ENCODE data around the gene ADGRG1. TPM values are rescaled to one million over a fixed set of nuclear protein-coding genes. Genes with fewer than 3 reads are reported as not detected.
"Not testable (repeated sequence)": the region's sequence is repeated elsewhere in the genome, so short reads cannot be mapped to it uniquely, and the experiment has no call there.

ADGRG1 gene
- total RNA-seq, 2 experiments from 2014 or later: 4.3 to 5.6 TPM

DNA sequence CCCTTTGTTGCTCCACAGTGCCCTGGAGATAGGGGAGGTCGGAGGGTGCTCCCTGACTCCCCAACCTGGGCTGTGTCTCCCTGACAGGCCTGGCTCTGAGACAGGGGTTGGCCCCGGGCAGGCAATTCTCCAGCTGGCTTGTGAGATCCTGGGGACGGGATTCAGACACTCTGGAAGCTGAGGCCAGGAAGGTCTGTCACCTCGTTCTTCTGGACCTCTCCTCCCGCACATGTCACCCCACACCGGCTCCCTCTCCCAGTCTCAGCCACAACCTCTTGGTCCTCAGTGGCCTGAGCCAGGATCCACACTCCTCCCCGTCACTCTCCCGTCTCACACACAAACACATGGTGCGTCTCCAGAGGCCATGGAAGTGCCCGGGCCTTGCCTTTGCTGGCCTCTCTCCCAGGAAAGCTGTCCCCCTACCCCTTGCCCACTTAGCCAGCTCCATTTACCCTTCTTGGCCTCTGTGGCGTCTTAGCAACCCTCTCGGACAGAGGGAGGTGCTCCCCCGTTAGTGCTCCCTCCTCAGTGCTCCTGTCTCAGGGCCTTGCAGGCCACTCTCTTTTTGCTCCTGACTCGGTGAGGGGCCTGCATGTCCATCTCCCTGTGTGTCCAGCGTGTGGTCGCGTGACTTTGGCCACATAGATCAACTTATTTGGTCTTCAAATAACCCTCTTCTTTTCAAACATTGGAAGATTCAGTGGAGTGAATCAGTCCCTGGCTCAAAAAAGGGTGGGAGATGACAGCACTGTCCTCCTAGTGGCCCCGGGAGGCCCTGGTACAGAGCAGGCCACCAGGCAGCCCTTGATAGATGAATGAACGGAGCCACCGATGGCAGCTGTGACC is 40.4 kb downstream of the ADGRG1 start:
- DNase-seq (no peak), ATAC-seq (ENCODE audit: low read depth) (no peak)
- Mint-ChIP-seq H3K4me1 (peaks cover 5% of the 10 kb centered on the region), H3K4me3 (no peak overlapping the region), H3K36me3 (no peaks in the 10 kb centered on the region), H3K9me3 (no peaks in the 10 kb centered on the region), H3K27me3 (peaks cover 14% of the 10 kb centered on the region), H3K27ac (no peak overlapping the region)
- POLR2A ChIA-PET: no interaction called here

DNA sequence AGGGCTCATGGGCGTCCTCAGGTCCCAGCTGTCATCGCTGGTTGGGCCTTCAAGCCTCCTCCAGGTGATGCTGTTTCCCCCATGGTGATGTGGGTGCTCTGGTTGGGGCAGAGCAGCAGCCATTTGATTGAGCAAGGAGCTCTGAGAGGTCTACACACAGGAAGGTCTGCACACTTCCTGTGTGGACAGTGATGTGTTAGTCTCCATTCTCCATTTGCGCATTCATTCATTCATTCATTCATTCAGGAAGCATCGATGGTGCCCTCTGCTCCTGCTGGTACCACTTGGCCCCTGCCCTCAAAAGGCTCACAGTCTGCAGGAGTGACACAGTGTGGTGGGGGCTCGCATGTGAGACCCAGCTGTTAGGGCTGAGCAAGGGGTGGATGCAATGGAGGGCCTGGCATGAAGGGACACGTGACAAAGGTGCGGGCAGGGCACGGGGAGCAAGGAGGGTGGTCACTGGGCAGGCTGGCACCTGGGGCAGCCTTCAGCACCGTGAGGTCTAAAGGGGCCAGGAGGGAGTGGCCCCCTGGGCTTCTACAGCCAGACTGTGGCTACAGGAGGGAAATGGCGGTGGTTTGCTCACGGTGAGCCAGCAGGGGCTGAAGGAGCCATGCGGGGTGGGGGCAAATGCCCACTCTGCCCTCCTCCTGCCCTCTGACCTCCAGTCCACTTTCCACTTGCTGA is 41.2 kb downstream of the ADGRG1 start:
- no peaks in the 10 kb centered on the region for H3K36me3 Mint-ChIP-seq
- peaks cover 17% of the 10 kb centered on the region for H3K27me3 Mint-ChIP-seq
- ATAC-seq (ENCODE audit: low read depth): peak; percentile 77
- H3K4me1 Mint-ChIP-seq: peaks cover 5% of the 10 kb centered on the region
- H3K4me3 Mint-ChIP-seq: no peak overlapping the region
- H3K27ac Mint-ChIP-seq: no peak overlapping the region
- no peak for DNase-seq
- H3K9me3 Mint-ChIP-seq: no peaks in the 10 kb centered on the region
- POLR2A ChIA-PET: interaction anchor here (0.5 kb wide), 1 partner anchor 25 kb away, joined by 3 read pairs; the partner anchor contains the start of gene DRC7

DNA sequence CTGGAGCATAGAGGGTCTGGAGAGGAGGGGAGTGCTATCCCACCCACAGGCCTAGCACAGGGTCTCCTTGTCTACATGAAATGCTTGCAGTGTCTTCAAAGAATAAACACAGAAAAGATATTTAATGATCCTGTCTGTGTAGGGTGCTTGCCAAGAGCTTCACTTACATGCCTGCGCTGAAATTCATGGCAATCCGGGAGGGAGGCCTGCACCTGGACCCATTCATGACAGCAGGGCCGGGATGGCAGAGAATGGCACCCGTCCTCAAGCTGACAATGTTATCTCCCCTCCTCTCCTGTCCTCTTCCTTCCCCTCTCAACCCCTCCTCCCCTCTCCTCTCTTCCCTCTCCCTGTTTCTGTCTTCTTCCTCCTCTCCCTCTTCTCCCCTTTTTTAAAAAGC is 41.8 kb downstream of the ADGRG1 start:
- H3K36me3 Mint-ChIP-seq: no peaks in the 10 kb centered on the region
- ATAC-seq (ENCODE audit: low read depth) (no peak), DNase-seq (no peak)
- peaks cover 17% of the 10 kb centered on the region for H3K27me3 Mint-ChIP-seq
- no peak overlapping the region for H3K27ac Mint-ChIP-seq
- no peak overlapping the region for H3K4me3 Mint-ChIP-seq
- POLR2A ChIA-PET: no interaction called here
- no peaks in the 10 kb centered on the region for H3K9me3 Mint-ChIP-seq
- peaks cover 5% of the 10 kb centered on the region for H3K4me1 Mint-ChIP-seq

DNA sequence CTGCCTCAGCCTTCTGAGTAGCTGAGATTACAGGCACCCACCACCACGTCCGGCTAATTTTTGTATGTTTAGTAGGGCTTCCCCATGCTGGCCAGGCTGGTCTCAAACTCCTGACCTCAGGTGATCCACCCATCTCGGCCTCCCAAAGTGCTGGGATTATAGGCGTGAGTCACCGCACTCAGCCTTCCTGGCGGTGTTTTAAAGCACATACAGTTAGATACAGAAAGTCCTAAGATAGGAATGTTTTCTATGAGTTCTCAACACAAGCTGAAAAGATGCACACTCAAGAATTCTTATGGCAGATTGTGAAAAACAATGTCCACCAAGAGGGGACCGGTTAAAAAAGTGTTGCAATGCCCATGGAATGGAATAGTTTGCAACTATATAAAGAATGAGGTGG is 43.0 kb downstream of the ADGRG1 start:
- H3K4me3 Mint-ChIP-seq; H3K9me3 Mint-ChIP-seq; H3K4me1 Mint-ChIP-seq; H3K27ac Mint-ChIP-seq; DNase-seq; ATAC-seq (ENCODE audit: low read depth); POLR2A ChIA-PET; H3K36me3 Mint-ChIP-seq: not testable (repeated sequence)
- peaks cover 21% of the 10 kb centered on the region for H3K27me3 Mint-ChIP-seq

DNA sequence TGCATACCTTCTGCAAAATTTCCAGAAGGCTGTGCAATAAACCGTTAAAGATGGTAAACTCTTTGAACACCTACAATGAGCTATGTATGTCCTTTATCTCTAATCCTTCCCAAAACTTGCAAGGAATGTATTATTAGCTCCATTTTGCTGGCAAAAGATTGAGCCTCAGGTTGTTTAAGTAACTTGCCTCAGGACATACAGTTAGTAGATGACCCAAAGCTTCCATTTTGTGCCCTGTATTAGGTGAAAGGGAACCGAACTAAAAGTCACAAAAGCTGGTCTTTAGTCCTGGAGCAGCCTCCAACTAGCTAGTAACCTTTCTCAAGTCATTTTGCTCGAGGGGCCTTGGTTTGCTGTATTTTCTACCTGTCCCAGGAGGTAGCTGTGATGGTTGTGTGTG is 44.0 kb downstream of the ADGRG1 start:
- ATAC-seq (ENCODE audit: low read depth): no peak
- DNase-seq: no peak
- Mint-ChIP-seq H3K4me1 (peaks cover 6% of the 10 kb centered on the region), H3K36me3 (no peaks in the 10 kb centered on the region), H3K27ac (no peak overlapping the region), H3K4me3 (no peak overlapping the region), H3K9me3 (no peaks in the 10 kb centered on the region), H3K27me3 (peaks cover 21% of the 10 kb centered on the region)
- POLR2A ChIA-PET: no interaction called here

DNA sequence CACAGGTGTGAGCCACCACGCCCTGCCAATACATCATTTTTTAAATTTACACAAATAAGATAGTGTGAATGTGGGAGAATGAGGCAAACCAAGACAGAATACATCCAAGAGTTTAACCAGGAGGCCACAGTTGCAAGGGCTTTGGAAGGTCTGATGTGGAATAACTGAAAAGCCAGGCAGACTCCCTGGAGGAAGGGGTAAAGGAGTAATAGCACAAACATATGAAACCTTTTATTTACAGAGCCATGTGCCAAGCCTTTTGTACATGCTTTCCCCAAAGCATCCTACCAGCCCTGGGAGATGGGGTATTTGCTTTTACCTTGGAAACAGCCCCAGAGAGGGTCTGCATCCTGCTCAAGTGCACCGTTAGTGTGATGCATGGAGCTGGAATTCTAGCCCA is 44.4 kb downstream of the ADGRG1 start:
- Mint-ChIP-seq H3K9me3 (no peaks in the 10 kb centered on the region), H3K27me3 (peaks cover 21% of the 10 kb centered on the region), H3K4me3 (no peak overlapping the region), H3K27ac (no peak overlapping the region), H3K4me1 (peaks cover 6% of the 10 kb centered on the region), H3K36me3 (no peaks in the 10 kb centered on the region)
- no peak for ATAC-seq (ENCODE audit: low read depth)
- POLR2A ChIA-PET: no interaction called here
- DNase-seq: no peak

DNA sequence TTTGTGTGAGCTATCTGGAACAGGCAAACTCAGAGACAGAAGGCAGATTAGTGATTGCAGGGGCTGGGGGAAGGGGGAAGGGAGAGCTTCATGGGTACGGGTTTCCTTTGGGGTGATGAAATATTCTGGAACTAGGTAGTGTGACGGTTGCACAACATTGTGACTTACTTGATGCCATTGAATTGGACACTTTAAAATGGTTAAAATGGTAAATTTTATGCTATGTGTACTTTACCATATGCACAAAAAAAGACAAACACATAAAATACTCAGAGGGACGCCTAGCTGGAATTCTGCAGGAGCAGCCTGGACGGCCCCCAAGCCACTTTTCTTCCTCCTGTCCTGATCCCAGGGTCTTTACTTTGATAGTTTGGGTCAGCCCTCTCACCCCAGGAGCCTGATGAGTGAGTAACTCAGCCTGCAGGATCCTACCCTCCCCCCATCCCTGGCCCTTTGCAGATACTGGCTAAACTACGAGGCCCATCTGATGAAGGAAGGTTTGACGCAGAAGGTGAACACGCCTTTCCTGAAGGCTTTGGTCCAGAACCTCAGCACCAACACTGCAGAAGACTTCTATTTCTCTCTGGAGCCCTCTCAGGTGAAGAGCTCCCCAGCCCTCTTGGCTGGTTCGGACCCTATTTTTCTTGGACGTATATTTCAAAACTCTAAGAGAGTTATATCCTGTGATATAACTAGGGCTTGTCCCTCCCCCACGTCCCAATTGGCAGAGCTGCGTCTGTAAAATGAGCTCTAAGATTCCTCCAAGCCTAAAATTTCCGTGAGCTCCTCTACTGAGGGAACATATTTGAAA is 47.5 kb downstream of the ADGRG1 start:
- Mint-ChIP-seq H3K27ac (no peak overlapping the region), H3K36me3 (no peaks in the 10 kb centered on the region), H3K9me3 (no peaks in the 10 kb centered on the region), H3K4me3 (no peak overlapping the region), H3K27me3 (peaks cover 21% of the 10 kb centered on the region), H3K4me1 (peaks cover 7% of the 10 kb centered on the region)
- ATAC-seq (ENCODE audit: low read depth): no peak
- DNase-seq: no peak
- POLR2A ChIA-PET: interaction anchor here (1.3 kb wide), 1 partner anchor 14 kb away, joined by 7 read pairs; no protein-coding TSS in a partner anchor

DNA sequence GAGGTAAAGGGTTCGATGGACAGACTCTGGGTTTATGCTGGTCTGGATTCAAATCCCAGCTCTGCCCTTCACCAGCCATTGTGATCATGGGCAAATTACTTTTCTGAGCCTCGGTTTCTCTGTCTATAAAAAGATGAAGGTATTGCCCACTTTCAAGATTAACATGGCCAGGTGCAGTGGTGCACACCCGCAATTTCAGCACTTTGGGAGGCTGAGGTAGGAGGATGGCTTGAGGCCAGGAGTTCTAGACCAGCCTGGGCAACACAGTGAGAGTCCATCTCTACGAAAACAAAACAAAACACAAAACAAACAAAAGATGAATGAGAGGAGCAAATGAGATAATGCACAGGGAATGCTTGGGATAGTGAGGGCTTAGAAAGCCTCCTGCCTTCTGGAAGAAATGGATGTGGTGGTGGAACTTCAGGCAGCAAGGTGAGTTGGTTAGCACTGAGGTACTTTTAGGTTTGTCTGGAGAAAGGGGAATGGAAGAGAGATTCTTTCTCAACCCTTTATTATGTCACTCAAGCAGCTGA is 48.2 kb downstream of the ADGRG1 start:
- Mint-ChIP-seq H3K4me1 (peaks cover 7% of the 10 kb centered on the region), H3K27ac (no peak overlapping the region), H3K36me3 (no peaks in the 10 kb centered on the region), H3K4me3 (no peak overlapping the region), H3K9me3 (no peaks in the 10 kb centered on the region), H3K27me3 (peaks cover 18% of the 10 kb centered on the region)
- POLR2A ChIA-PET: interaction anchor here (1.3 kb wide), 1 partner anchor 13 kb away, joined by 7 read pairs; no protein-coding TSS in a partner anchor
- ATAC-seq (ENCODE audit: low read depth) (no peak), DNase-seq (no peak)

DNA sequence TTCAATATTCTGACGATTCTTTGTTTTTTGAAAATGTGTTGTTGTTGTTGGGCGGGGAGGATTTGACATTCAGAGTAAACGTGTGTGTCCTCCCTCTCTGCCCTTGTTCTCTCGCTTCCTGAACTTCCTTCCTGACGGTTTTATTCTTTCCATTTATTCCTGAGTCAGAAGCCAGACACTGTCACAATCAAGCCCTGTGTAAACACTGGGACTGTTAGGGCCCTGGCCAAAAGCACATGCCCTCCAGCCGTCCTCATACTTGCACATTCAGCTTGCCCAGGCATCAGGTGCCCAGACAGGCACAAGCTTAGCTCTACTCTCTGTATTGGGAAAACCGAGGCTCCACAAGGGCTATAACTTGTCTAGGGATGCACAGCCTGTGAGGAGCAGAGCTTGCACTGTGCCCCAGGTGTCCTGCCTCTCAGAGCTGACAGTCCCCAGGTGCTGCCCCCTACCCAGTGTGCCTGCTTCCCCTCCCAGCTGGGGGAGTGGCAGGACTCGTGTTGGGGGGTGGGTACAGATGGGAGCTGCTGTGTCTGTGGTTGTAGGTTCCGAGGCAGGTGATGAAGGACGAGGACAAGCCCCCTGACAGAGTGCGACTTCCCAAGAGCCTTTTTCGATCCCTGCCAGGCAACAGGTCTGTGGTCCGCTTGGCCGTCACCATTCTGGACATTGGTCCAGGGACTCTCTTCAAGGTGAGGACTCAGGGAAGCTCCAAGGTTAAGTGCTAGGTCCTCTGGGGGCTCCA is 49.4 kb downstream of the ADGRG1 start:
- Mint-ChIP-seq H3K4me3 (no peak overlapping the region), H3K27ac (no peak overlapping the region), H3K9me3 (no peaks in the 10 kb centered on the region), H3K4me1 (peaks cover 7% of the 10 kb centered on the region), H3K36me3 (no peaks in the 10 kb centered on the region), H3K27me3 (peaks cover 14% of the 10 kb centered on the region)
- DNase-seq (no peak), ATAC-seq (ENCODE audit: low read depth) (no peak)
- POLR2A ChIA-PET: interaction anchor here (1.3 kb wide), 2 partner anchors 12 to 57 kb away, joined by 3 to 7 read pairs; partner anchors contain the start of gene KATNB1

DNA sequence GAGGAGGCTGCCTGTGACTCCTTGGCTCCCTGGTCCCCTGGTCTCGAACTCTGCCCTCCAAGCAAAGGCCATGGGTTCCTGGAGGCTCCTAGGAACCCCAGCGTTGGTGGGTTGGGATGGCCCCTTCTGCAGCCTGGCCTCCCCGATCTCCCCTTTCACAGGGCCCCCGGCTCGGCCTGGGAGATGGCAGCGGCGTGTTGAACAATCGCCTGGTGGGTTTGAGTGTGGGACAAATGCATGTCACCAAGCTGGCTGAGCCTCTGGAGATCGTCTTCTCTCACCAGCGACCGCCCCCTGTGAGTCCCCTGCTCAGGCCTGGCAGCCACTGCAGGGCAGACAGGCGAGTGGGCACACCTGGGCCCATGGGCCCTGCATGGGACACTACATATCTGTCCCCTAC is 50.6 kb downstream of the ADGRG1 start:
- Mint-ChIP-seq H3K36me3 (no peaks in the 10 kb centered on the region), H3K27ac (no peak overlapping the region), H3K9me3 (no peaks in the 10 kb centered on the region), H3K27me3 (peaks cover 6% of the 10 kb centered on the region), H3K4me1 (peaks cover 7% of the 10 kb centered on the region), H3K4me3 (no peak overlapping the region)
- DNase-seq (no peak), ATAC-seq (ENCODE audit: low read depth) (no peak)
- POLR2A ChIA-PET: interaction anchor here (1.3 kb wide), 1 partner anchor 56 kb away, joined by 3 read pairs; the partner anchor contains the start of gene KATNB1

DNA sequence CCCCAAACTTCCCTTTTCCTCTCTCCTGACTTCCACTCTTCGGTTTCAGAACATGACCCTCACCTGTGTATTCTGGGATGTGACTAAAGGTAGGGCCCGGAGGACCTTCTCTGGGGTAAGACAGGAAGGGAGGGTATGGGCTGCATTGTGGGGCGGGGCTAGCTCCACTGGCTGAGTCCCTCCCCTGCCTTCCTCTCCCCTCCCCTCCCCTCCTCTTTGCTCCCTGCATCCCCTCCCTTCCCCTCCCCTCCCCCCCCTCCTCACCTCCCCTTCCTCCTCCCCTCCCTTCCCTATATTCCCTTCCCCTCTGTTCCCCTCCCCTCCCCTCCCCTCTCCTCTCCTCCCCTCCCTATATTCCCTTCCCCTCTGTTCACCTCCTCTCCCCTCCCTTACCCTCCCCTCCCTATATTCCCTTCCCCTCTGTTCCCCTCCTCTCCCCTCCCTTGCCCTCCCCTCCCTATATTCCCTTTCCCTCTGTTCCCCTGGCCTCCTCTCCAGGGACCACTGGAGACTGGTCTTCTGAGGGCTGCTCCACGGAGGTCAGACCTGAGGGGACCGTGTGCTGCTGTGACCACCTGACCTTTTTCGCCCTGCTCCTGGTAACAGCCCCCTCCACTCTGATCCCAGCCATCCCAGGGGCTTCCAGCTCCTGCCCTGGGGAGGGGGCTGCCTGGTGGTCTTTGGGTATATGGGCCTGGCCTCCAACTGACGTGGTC is 51.5 kb downstream of the ADGRG1 start:
- no peak for DNase-seq
- H3K27ac Mint-ChIP-seq: no peak overlapping the region
- no peak overlapping the region for H3K4me3 Mint-ChIP-seq
- H3K9me3 Mint-ChIP-seq: no peaks in the 10 kb centered on the region
- H3K27me3 Mint-ChIP-seq: peaks cover 4% of the 10 kb centered on the region
- peaks cover 7% of the 10 kb centered on the region for H3K4me1 Mint-ChIP-seq
- no peaks in the 10 kb centered on the region for H3K36me3 Mint-ChIP-seq
- ATAC-seq (ENCODE audit: low read depth): no peak
- POLR2A ChIA-PET: interaction anchor here (0.9 kb wide), 1 partner anchor 10 kb away, joined by 3 read pairs; no protein-coding TSS in a partner anchor

DNA sequence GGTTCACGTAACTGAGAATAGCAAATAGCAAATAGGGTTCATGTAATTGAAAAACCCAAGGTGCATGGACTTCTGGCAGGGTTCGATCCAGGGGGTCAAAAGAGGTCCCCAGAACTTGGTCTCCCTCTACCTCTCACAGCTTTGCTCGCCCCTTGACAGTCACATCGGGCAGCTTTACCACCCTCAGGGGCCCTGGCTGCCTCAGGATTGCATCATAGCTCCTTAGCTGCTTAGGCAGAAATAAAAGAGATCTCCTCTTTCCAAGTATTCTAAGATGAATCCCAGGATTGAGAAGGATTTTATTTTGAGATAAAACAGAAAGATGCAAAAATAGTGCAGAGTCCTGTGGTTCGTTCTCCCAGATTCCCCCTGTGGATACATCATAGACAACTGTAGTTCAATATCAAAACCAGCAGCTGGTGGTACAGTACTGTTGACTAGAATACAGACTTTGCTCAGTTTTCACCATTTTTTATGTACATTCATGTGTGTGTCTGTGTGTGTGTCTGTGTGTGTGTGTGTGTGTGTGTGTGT is 52.5 kb downstream of the ADGRG1 start:
- ATAC-seq (ENCODE audit: low read depth) (no peak), DNase-seq (no peak)
- no peak overlapping the region for H3K4me3 Mint-ChIP-seq
- H3K27me3 Mint-ChIP-seq: peaks cover 1% of the 10 kb centered on the region
- no peak overlapping the region for H3K27ac Mint-ChIP-seq
- peaks cover 6% of the 10 kb centered on the region for H3K4me1 Mint-ChIP-seq
- no peaks in the 10 kb centered on the region for H3K9me3 Mint-ChIP-seq
- H3K36me3 Mint-ChIP-seq: no peaks in the 10 kb centered on the region
- POLR2A ChIA-PET: interaction anchor here (0.9 kb wide), 1 partner anchor 9 kb away, joined by 3 read pairs; no protein-coding TSS in a partner anchor

All from activated naive CD8-positive, alpha-beta T cell treated with anti-CD3 and anti-CD28 coated beads, Interleukin-2, amount 10 ng/mL, durations not matched to agents 7 days and 5 days (primary cell).